IMR-90 (cell line): Measurements from ENCODE around the gene LCN2. TPM values are rescaled to one million over a fixed set of nuclear protein-coding genes. Genes with fewer than 3 reads are reported as not detected.

Experiments
- ATAC-seq: fragments of 200-7000 bp; cut with Tn5 transposase; 2 replicates; pipeline ENCODE4 v1.9.1; 2020; ENCODE audit warnings: low read depth, mild to moderate bottlenecking, moderate library complexity
- BruUV-seq: library from RNA; stranded (reverse); fragments of 400-500 nt; replicated peaks from 2 replicates; lab custom pipeline; 2021; lab: Mats Ljungman, UMichigan
- CTCF ChIA-PET: fragments of 300-600 bp; formaldehyde crosslinking; extraction: SDS; loops from one replicate; lab custom pipeline; 2021; ENCODE audit warnings: antibody characterized with exemption; lab: Yijun Ruan, JAX
- POLR2A ChIA-PET: fragments of 300-600 bp; sonication (Branson Sonifier 250); formaldehyde crosslinking; loops from one replicate; lab custom pipeline; 2022; ENCODE audit warnings: antibody characterized with exemption; ENCODE audit not compliant: unreplicated experiment; lab: Charles Lee
- DNase-seq: peaks from one replicate; pipeline ENCODE4 v3.0.0; 2013
- H2AFZ ChIP-seq: replicated peaks from 2 replicates; pipeline ENCODE3; 2013; ENCODE audit warnings: low read length, mild to moderate bottlenecking; ENCODE audit not compliant: poor library complexity
- H2AK5ac ChIP-seq: 2 replicates; pipeline ENCODE4 v1.6.1; 2013; ENCODE audit warnings: low read depth, low read length, inconsistent platforms
- H2AK9ac ChIP-seq: replicated peaks from 2 replicates; pipeline ENCODE3; 2013; ENCODE audit warnings: mild to moderate bottlenecking, low read depth, low read length, moderate library complexity; ENCODE audit not compliant: poor library complexity
- H2BK120ac ChIP-seq: 2 replicates; pipeline ENCODE4 v1.6.1; 2013; ENCODE audit warnings: low read depth, low read length, inconsistent platforms
- H2BK15ac ChIP-seq: 3 replicates; pipeline ENCODE4 v1.6.1; 2013; ENCODE audit warnings: low read depth, low read length, inconsistent platforms
- H2BK20ac ChIP-seq: 2 replicates; pipeline ENCODE4 v1.6.1; 2013; ENCODE audit warnings: low read depth, mild to moderate bottlenecking, inconsistent platforms, low read length, moderate library complexity
- H2BK5ac ChIP-seq: 2 replicates; pipeline ENCODE4 v1.6.1; 2013; ENCODE audit warnings: mild to moderate bottlenecking, low read depth, low read length, inconsistent platforms; ENCODE audit not compliant: poor library complexity, severe bottlenecking
- H3K14ac ChIP-seq: replicated peaks from 2 replicates; pipeline ENCODE4 v1.6.1; 2013; ENCODE audit warnings: low read depth, low read length, inconsistent platforms
- H3K18ac ChIP-seq: 2 replicates; pipeline ENCODE4 v1.6.1; 2013; ENCODE audit warnings: low read depth, low read length, control low read depth
- H3K23ac ChIP-seq: 2 replicates; pipeline ENCODE4 v1.6.1; 2013; ENCODE audit warnings: low read depth, low read length, inconsistent platforms
- H3K27ac ChIP-seq: 2 replicates; pipeline ENCODE4 v1.5.1; 2013; ENCODE audit warnings: mild to moderate bottlenecking, control low read depth, low read length; ENCODE audit not compliant: insufficient read depth
- H3K27me3 ChIP-seq: 2 replicates; pipeline ENCODE4 v1.6.1; 2013; ENCODE audit warnings: low read length; ENCODE audit not compliant: control insufficient read depth, insufficient read depth
- H3K36me3 ChIP-seq: 2 replicates; pipeline ENCODE4 v1.6.1; 2013; ENCODE audit warnings: low read length, mixed read lengths; ENCODE audit not compliant: control insufficient read depth, insufficient read depth
- H3K4ac ChIP-seq: 2 replicates; pipeline ENCODE4 v1.6.1; 2013; ENCODE audit warnings: low read depth, low read length, inconsistent platforms
- H3K4me1 ChIP-seq: 2 replicates; pipeline ENCODE4 v1.6.1; 2013; ENCODE audit warnings: low read length, mixed read lengths; ENCODE audit not compliant: control insufficient read depth, insufficient read depth
- H3K4me2 ChIP-seq: 2 replicates; pipeline ENCODE4 v1.6.1; 2013; ENCODE audit warnings: low read depth, mild to moderate bottlenecking, control low read depth, low read length, moderate library complexity
- H3K4me3 ChIP-seq: 2 replicates; pipeline ENCODE4 v1.5.1; 2013; ENCODE audit warnings: low read depth, mild to moderate bottlenecking, control low read depth, low read length, moderate library complexity; ENCODE audit not compliant: insufficient read depth
- H3K56ac ChIP-seq: 2 replicates; pipeline ENCODE4 v1.6.1; 2013; ENCODE audit warnings: low read length, inconsistent platforms; ENCODE audit not compliant: insufficient read depth; ENCODE audit errors: extremely low read depth
- H3K79me1 ChIP-seq, 2 experiments: 2 replicates each; pipeline ENCODE4 v1.6.1; 2013; ENCODE audit warnings: low read length in 2 of 2, inconsistent platforms in 1 of 2, low read depth in 1 of 2
- H3K9ac ChIP-seq: 2 replicates; pipeline ENCODE4 v1.6.1; 2013; ENCODE audit warnings: low read depth, low read length, control low read depth
- H3K9me1 ChIP-seq: 2 replicates; pipeline ENCODE4 v1.6.1; 2013; ENCODE audit warnings: low read length, inconsistent platforms; ENCODE audit not compliant: insufficient read depth
- H3K9me3 ChIP-seq: 2 replicates; pipeline ENCODE4 v1.6.1; 2013; ENCODE audit warnings: low read length; ENCODE audit not compliant: control insufficient read depth, insufficient read depth
- H4K20me1 ChIP-seq: 2 replicates; pipeline ENCODE4 v1.6.1; 2013; ENCODE audit warnings: low read length, inconsistent platforms; ENCODE audit not compliant: insufficient read depth
- H4K5ac ChIP-seq: 2 replicates; pipeline ENCODE4 v1.6.1; 2013; ENCODE audit warnings: mild to moderate bottlenecking, low read depth, low read length, control low read depth
- H4K8ac ChIP-seq, 2 experiments: 2 replicates each; pipeline ENCODE4 v1.6.1; 2013; ENCODE audit warnings: low read depth in 2 of 2, low read length in 2 of 2, control low read depth in 1 of 2, inconsistent platforms in 1 of 2
- H4K91ac ChIP-seq: 2 replicates; pipeline ENCODE4 v1.6.1; 2013; ENCODE audit warnings: low read depth, low read length, inconsistent platforms; ENCODE audit not compliant: insufficient read depth
- MAFK ChIP-seq: IDR thresholded peaks from 2 replicates; pipeline ENCODE4 v1.6.1; 2012; ENCODE audit warnings: low read depth, low read length, improper control_type of control experiment
- WGBS, 2 experiments: methylation state at CpG; one replicate each; pipeline versions ENCODE4 v1.1.5 to v1.1.7; 2013; ENCODE audit warnings: missing lambda C conversion rate in 2 of 2; ENCODE audit not compliant: insufficient read length in 1 of 2; ENCODE audit errors: extremely low coverage in 2 of 2; 5-methylcytosine and 5-hydroxymethylcytosine counted together
- dilution Hi-C: fragments of 300-500 bp; cut with HindIII; formaldehyde crosslinking; loops from one replicate; pipeline ENCODE4 v1.14.3; 2018; ENCODE audit warnings: low sequenced_read_pairs; ENCODE audit not compliant: unreplicated experiment
- in situ Hi-C: fragments of 300-500 bp; cut with MboI; formaldehyde crosslinking; loops from 3 replicates; pipeline ENCODE4 v1.14.3; 2019; ENCODE audit warnings: low sequenced_read_pairs, inconsistent platforms, mixed read lengths
- intact Hi-C: fragments of 100-400 bp; cut with micrococcal nuclease; formaldehyde crosslinking; loops from 2 replicates; pipeline ENCODE4 v1.10.0; 2022
- polyA plus RNA-seq, 3 experiments: library from polyadenylated mRNA; depleted of rRNA; stranded (reverse); fragments of >200 nt; gene quantifications; 2 replicates each; pipeline ENCODE4 v1.2.3, GENCODE V29; 2012; ENCODE audit warnings: low replicate concordance in 1 of 3
- total RNA-seq: library from RNA; depleted of rRNA; stranded (reverse); fragments of >200 nt; gene quantifications from 2 replicates; pipeline ENCODE4 v1.2.3, GENCODE V29; 2012

LCN2 gene
- total and polyA plus RNA-seq, 2 of the 4 experiments (the other 2 are of a cell fraction) = not detected

DNA sequence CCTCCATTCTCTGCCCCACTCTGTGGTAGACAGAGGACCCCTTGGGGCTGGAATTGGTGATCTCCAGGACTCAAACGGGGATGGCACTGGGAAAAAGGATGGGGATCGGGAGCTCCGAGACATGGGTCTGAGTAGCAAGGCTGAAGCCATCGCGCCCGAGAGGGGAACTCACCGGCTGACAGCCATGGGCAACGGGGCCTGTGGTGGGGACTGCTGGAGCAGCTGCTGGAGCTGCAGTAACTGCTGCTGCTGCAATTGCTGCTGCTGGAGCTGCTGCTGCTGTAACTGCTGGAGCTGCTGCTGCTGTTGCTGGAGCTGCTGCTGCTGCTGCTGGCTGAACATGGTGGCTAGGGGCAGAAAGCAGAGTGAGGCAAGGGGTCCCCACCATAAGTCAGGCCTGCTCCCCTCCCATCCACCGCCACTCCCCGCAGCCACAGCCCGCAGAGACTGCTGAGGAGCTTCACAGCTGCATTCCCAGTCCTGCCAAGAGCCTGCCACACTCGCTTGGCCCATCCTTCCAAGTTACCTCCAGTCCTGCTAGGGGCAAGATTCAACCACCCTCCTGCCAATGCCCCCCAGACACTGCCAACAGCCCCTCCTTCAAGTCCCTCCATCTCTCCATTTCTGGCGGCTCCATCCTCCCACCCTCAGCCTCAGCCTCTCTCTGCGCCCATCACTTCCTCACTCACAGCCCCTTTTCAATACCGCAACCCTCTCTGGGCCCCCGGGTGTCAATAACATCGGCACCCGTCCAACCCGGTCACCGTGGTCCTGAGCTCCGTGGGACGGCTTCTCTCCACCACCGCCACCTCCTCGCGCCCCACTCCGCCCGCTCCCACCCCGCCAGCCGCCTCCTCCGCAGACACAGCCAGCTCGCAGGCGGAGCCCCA is 41.5 kb downstream of the LCN2 start:
- Histone ChIP-seq H3K36me3 (peaks cover 21% of the 10 kb centered on the region), H2BK120ac (peak overlapping the region; percentile 48; the same call in 1 of the 2 replicates), H3K9ac (peak overlapping the region; percentile 85), H3K14ac (peak overlapping the region; percentile 95), H2BK5ac (peak overlapping the region; percentile 68), H3K23ac (peak overlapping the region; percentile 96), H3K18ac (no peak overlapping the region; the same call in 1 of the 2 replicates), H4K20me1 (no peaks in the 10 kb centered on the region), H3K9me3 (no peaks in the 10 kb centered on the region), H4K8ac (peak overlapping the region; percentile 79 to 99), H3K4me1 (peaks cover 10% of the 10 kb centered on the region), H3K56ac (peak overlapping the region; percentile 71), H2BK20ac (no peak overlapping the region), H2AFZ (peak overlapping the region; percentile 97), H3K4ac (peak overlapping the region; percentile 91), H2AK5ac (peak overlapping the region; percentile 86), H4K5ac (peak overlapping the region; percentile 73), H3K27ac (peak overlapping the region; percentile 83), H3K9me1 (0 out of 2 replicates have a peak, but pooled peaks cover 7% of the 10 kb centered on the region), H3K27me3 (no peaks in the 10 kb centered on the region), H2BK15ac (no peak overlapping the region), H2AK9ac (peak overlapping the region; percentile 96), H3K79me1 (peaks cover 20 to 47% of the 10 kb centered on the region in 2 experiments), H3K4me3 (peak overlapping the region; percentile 92), H3K4me2 (peak overlapping the region; percentile 91), H4K91ac (peak overlapping the region; percentile 31)
- no peak for TF ChIP-seq MAFK
- no peak for DNase-seq
- in situ Hi-C loops = no loop called here
- ChIA-PET CTCF (no interaction called here), POLR2A (interaction anchor here (0.6 kb wide), 2 partner anchors 17 to 93 kb away, joined by 3 to 4 read pairs; no protein-coding TSS in a partner anchor)
- peak; percentile 59 for ATAC-seq
- dilution Hi-C loops = no loop called here
- intact Hi-C loops = no loop called here
- WGBS, 2 experiments = 21% methylated on average over 30 of the region's 32 CpGs; no CpG with 5 or more reads in 1 of the 2 experiments
- BruUV-seq = no TSS peak
